NCI-H748 (cell line): ENCODE data around the gene STAP1.
"Not testable (repeated sequence)": the region's sequence is repeated elsewhere in the genome, so short reads cannot be mapped to it uniquely, and the experiment has no call there.

Experiments used
- DNase-seq: peaks from one replicate; lab custom pipeline; 2025; ENCODE audit not compliant: unreplicated experiment; lab: John Stamatoyannopoulos, UW

Gene STAP1

GRCh38 chr4:67614186-67614585 is 55.7 kb downstream of the STAP1 start:
- DNase-seq = no peak

GRCh38 chr4:67615119-67615518 is 56.6 kb downstream of the STAP1 start:
- no peak for DNase-seq

GRCh38 chr4:67616478-67616877 is 58.0 kb downstream of the STAP1 start:
- no peak for DNase-seq

- DNase-seq = no peak
Measured at GRCh38 chr4:67624939-67625338, 66.4 kb downstream of the STAP1 start.

GRCh38 chr4:67632492-67632891 is 74.0 kb downstream of the STAP1 start:
- DNase-seq = no peak

GRCh38 chr4:67634741-67635140 is 76.2 kb downstream of the STAP1 start:
- DNase-seq = no peak

GRCh38 chr4:67635331-67635730 is 76.8 kb downstream of the STAP1 start:
- no peak for DNase-seq

GRCh38 chr4:67636978-67637377 is 78.5 kb downstream of the STAP1 start:
- not testable (repeated sequence) for DNase-seq

GRCh38 chr4:67638136-67638535 is 79.6 kb downstream of the STAP1 start:
- no peak for DNase-seq

- DNase-seq = no peak
Measured at GRCh38 chr4:67651536-67651935, 93.0 kb downstream of the STAP1 start.
